Dedifferentiated amniotic fluid mesenchymal stem cell (primary cell): ENCODE measurements around the gene LMBR1L.
"Not testable (repeated sequence)": the region's sequence is repeated elsewhere in the genome, so short reads cannot be mapped to it uniquely, and the experiment has no call there.

ENCODE experiments used
- DNase-seq: peaks from one replicate; pipeline ENCODE4 v3.0.0-alpha.2; 2016; ENCODE audit errors: extremely low spot score

LMBR1L gene, protein sequence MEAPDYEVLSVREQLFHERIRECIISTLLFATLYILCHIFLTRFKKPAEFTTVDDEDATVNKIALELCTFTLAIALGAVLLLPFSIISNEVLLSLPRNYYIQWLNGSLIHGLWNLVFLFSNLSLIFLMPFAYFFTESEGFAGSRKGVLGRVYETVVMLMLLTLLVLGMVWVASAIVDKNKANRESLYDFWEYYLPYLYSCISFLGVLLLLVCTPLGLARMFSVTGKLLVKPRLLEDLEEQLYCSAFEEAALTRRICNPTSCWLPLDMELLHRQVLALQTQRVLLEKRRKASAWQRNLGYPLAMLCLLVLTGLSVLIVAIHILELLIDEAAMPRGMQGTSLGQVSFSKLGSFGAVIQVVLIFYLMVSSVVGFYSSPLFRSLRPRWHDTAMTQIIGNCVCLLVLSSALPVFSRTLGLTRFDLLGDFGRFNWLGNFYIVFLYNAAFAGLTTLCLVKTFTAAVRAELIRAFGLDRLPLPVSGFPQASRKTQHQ

DNA sequence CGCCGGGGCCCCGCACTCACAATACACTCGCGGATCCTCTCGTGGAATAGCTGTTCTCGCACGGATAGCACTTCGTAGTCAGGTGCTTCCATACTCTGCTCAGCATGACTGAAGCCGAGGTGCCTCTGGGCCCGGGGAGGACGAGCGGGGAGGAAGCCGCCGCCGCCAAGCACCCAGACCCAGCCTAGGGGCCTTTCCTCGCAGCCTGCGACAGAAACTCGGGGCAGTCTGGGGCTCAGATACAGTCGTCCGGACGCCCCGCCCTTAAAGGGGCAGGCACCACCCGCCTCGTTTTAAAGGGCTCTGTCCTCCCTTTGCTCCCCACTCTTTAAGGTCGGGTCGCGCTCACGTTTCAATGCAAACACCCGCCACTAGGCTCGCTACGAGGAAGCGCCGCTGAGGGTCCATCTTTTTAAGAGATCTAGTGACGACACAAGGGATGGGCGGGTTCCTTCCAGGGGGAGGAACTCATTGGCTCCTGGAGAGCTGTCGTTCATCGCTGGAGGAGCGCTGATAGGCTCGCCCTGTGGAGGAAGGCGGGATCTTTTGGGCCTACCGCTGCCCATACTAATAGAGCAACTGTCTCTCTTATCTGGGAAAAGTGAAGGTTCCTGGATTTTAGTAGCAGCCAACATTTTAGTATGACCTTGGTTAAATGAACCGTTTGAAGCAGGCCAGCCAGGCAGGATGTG lies at the start of gene LMBR1L:
Gene LMBR1L (minus strand): TSS at position 384 of the 692 bp plus-strand sequence. CDS start 292 bp downstream, at position 92.
- DNase-seq: peak; percentile 100

DNA sequence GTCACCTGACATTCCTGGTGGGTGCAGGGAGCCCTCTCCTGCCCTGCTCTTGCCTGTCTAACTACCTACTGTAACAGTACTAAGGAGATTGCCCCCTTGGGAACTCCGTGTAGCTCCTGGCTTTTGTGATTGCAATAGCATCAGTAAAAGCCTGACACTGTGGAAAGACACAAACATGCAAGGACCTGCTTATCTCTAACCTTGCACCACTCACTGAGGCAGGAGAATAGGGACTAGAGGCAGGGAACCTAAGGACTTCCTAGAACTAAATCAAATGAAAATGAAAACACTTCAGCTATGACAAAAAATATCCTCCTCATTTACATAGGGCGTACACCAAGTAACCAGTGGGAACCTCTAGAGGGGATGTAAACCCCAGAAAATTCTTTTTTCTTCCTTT lies 49.8 kb upstream of the LMBR1L start:
- DNase-seq: no peak

DNA sequence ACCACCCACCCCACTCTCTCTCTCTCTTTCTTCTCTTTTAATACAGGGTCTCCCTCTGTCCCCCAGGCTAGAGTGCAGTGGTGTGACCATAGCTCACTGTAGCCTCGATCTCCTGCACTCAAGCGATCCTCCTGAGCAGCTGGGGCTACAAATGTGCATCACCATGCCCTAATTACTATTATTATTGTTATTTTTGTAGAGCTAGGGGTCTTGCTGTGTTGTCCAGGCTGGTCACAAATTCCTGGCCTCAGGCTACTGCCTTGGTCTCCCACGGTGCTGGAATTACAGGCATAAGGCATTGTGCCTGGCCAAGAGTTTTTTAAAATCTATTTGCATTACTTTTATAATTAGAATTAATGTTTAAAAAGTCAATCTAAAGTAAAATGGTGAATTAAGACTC lies 43.6 kb upstream of the LMBR1L start:
- no peak for DNase-seq

DNA sequence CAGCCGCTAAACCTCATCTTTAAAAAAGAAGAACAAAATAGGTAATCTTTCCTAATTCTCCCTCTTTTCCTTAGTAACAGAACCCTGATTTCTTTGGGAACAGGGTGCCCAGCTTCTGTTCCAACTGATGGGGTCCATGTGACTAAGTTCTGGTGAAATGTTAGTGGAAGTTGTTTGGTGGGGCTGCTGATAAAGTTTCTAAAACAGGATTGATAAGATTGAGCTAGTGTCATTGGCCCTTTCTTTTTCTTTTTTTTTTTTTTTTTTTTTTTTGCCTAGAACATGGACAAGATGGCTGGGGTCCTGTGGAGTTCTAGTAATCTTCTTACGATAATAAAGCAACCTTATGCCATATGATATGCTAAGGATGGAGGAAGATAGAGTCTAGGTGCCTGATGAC lies 36.7 kb upstream of the LMBR1L start:
- DNase-seq: no peak

DNA sequence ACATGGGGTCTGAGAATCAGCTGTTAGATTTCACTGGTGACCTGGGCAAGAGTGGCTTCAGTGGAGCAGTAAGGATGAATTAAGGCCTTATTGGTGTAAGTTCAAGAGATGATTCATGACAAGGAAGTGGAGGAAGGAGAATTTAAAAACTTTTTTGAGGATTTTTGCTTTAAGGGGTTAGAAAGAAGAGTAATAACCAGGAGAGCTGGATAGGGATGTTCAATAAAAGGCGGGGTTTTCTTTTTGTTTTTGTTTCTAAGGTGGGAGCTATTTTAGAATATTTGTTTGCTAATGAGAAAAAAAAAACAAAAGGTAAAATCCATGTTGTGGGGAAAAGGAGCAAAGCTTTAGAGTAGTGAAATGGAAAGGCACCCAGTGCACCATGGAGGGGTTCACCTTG lies 35.8 kb upstream of the LMBR1L start:
- no peak for DNase-seq

GRCh38 chr12:49144384-49144783 lies 33.7 kb upstream of the LMBR1L start:
- no peak for DNase-seq

- no peak for DNase-seq
These were observed 28.4 kb upstream of the LMBR1L start for GRCh38 chr12:49138999-49139398.

GRCh38 chr12:49138587-49138986 lies 27.9 kb upstream of the LMBR1L start:
- DNase-seq: no peak

DNA sequence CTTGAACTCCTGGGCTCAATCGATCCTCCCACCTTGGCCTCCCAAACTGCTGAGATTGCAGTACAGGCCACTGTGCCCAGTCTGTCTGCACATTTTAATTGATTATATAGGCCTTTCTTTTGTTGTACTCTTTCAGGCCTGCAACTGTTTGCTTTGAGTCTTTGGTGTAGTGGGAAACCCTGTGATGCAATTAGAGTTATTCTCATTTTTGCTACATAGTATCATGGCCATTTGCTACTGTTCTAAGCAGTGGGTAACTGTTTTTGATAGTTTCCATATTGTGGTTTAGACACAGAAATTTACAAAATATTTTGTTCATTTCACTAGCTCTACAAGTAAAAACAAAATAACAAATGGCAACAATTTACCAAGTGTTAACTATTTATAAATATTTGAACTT lies 26.8 kb upstream of the LMBR1L start:
- no peak for DNase-seq

DNA sequence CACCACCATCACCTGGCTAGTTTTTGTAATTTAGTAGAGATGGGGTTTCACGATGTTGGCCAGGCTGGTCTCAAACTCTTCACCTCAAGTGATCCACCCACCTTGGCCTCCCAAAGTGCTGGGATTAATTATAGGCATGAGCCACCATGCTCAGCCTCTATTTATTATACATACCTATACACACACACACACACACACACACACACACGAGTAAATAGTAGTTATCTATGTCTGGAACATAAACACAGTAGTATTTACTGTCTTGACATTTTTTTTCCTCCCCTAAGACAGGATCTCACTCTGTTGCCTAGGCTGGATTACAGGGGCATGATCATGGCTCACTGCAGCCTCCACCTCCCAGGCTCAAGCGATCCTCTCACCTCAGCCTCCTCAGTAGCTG lies 26.4 kb upstream of the LMBR1L start:
- DNase-seq: not testable (repeated sequence)

DNA sequence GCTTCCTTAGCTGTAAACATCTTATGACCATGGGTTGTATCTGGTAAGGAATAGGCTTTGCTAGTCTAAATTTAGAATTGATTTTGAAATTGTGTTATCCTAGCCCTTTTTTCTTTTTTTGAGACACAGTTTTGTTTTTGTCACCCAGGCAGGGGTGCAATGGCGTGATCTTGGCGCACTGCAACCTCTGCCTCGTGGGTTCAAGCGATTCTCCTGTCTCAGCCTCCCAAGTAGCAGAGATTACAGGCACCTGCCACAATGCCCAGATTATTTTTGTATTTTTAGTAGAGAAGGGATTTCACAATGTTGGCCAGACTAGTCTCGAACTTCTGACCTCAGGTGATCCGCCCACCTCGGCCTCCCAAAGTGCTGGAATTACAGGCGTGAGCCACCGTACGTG lies 22.9 kb upstream of the LMBR1L start:
- DNase-seq: no peak

DNA sequence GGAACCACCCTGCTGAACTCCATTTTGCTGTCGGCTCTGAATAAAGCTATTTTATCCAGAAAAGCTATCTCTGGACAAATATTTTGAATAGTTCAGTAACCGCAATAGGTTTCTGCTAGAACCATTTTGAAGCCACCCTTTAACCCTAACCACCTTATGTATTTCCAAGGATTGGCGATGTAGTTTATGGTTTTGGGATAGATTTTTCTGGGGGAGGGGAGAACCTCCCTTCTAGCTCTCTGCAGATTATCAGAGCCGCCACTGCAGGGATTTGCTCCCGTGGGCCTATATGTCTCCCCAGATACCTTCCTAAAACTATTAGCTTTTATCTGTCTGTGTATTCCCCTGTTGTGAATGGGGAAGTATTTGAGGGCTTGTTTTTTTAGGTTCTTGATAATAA lies 22.4 kb upstream of the LMBR1L start:
- no peak for DNase-seq

DNA sequence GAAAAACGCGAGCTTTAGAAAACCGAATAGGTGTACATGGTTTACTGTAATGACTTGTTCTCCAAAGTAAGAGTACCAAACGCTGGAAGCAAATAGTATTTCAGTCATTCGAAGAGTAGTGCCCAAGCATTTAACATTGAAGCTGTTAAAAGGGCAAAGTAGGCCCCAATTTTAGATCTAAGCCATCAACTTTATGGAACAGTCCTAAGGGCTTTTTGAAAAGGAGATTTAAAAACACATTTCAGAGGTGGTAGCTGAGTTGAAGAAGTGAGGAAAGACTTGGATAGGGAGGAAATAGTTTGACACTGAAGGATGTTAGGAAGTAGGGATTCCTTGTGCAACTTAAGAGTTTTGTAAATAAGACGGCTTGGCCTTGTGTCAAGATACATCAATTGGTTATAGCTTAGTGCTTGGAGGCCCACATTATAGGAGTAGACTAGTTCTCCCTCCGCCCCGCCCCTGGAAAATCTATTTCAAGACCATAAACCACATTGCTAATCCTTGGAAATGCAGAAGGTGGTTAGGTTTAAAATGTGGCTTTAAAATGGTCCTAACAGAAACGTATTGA lies 21.3 kb upstream of the LMBR1L start:
- peak; percentile 58 for DNase-seq

DNA sequence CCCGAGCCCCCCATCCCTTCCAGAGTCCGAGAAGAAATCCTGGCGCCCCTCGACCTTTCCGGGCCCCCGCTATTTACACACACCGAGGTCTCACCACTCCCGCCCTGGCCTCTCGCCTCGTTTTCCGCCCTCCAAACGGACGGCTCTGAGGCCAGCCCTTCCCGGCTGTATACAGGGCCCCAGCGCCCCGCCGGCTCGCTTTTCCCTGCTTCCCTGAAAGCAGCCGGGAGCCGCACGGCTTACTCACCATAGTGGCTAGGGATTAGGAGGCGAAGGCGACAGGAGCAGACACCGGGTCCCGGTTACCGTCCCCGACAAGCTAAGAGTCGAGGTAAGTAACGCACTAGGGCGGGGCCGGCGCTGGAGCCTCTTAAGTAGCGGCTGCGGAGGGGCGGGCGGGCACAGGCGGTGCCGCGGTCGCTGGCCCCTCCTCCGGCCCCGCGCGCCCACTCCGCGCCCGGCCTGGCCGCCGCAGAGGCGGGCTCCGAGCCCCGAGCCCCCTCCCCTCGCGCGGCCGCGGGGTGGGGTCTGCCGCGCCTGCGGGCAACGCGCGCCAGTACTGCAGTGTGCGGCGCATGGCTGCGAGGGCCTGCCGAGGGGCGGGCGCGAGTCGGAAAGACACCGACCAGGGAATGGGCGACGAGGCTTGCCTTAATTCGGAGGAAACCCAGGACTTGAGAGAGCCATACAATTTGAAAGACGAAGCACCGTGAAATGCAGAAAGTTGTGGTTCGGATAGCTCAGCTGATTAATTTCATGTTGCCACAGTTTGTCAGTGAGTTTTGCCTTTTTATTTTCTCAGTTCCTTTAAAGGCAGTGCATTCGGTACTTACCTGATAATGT lies 20.6 kb upstream of the LMBR1L start, which contains the start of gene TUBA1B:
Gene TUBA1B (minus strand): TSS at position 345 of the 843 bp plus-strand sequence. CDS start 95 bp downstream, at position 250.
- DNase-seq: peak; percentile 74

GRCh38 chr12:49130151-49131050 lies 19.8 kb upstream of the LMBR1L start:
- DNase-seq: peak; percentile 91

DNA sequence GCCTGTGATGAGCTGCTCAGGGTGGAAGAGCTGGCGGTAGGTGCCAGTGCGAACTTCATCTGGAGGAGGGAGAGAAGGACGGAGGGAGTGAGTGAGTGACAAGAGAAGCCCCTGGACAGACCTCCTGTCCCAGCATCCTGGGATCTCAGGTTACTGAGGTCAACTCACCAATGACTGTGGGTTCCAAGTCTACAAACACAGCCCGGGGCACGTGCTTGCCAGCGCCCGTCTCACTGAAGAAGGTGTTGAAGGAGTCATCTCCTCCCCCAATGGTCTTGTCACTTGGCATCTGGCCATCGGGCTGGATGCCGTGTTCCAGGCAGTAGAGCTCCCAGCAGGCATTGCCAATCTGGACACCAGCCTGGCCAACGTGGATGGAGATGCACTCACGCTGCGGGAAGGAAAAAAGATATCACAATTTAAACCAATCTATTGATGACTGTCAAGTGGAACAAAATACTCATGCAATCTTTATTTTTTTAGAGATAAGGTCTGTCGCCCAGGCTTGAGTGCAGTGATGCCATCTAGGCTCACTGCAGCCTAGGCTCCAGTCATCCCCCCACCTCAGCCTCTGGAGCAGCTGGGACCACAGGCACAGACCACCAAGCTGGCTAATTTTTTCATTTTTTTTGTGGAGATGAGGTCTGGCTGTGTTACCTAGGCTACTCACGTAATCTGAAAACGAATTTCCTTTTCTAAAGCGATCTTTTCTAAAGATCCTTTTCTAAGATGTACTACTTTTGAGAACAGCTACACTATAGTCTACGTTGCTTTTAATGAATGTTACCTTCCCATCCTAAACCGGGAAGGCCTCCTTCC lies 18.9 kb upstream of the LMBR1L start:
- DNase-seq: no peak

DNA sequence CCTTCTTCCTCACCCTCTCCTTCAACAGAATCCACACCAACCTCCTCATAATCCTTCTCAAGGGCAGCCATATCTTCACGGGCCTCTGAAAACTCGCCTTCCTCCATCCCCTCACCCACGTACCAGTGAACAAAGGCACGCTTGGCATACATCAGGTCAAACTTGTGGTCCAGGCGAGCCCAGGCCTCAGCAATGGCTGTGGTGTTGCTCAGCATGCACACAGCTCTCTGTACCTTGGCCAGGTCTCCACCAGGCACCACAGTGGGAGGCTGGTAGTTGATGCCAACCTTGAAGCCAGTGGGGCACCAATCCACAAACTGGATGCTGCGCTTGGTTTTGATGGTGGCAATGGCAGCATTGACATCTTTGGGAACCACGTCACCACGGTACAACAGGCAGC lies 17.3 kb upstream of the LMBR1L start:
- DNase-seq: not testable (repeated sequence)

GRCh38 chr12:49126852-49127763 lies 16.5 kb upstream of the LMBR1L start:
- DNase-seq: no peak
